ENCODE measurements around the gene KCND3. TPM values are rescaled to one million over a fixed set of nuclear protein-coding genes. Genes with fewer than 3 reads are reported as not detected.

The KCND3 gene
- total RNA-seq, 4 donors from 2014 or later = 2.4 to 6.0 (median 3.9) TPM

GRCh38 chr1:111841189-111841588 is 148.3 kb downstream of the KCND3 start:
- no peak overlapping the region for H3K4me3 ChIP-seq
- TF ChIP-seq CTCF (IDR thresholded peaks at IDR 0.05) (no peak), POLR2A (IDR thresholded peaks at IDR 0.05) (no peak)
- WGBS, 2 donors = 80 to 81% methylated on average over 7 of the region's 7 CpGs

GRCh38 chr1:111837393-111837792 is 152.1 kb downstream of the KCND3 start:
- no peaks in the 10 kb centered on the region for H3K36me3 ChIP-seq
- TF ChIP-seq POLR2A (IDR thresholded peaks at IDR 0.05) (no peak), CTCF (IDR thresholded peaks at IDR 0.05) (no peak)
- no peak for DNase-seq
- H3K27me3 ChIP-seq = no peaks in the 10 kb centered on the region
- intact Hi-C loops (cut with DNase I) = no loop called here
- H3K27ac ChIP-seq = no peak overlapping the region
- H3K4me3 ChIP-seq = no peak overlapping the region
- H3K9me3 ChIP-seq = no peaks in the 10 kb centered on the region
- no peaks in the 10 kb centered on the region for H3K4me1 ChIP-seq
- 58 to 63% methylated on average over 7 of the region's 7 CpGs for WGBS, 2 donors

More at GRCh38 chr1:111841189-111841588, 148.3 kb downstream of the KCND3 start:
- Histone ChIP-seq H3K9me3 (no peaks in the 10 kb centered on the region), H3K27me3 (no peaks in the 10 kb centered on the region), H3K27ac (no peak overlapping the region), H3K4me1 (no peaks in the 10 kb centered on the region), H3K36me3 (no peaks in the 10 kb centered on the region)
- intact Hi-C loops (cut with DNase I) = no loop called here
- no peak for DNase-seq

- H3K9me3 ChIP-seq = no peaks in the 10 kb centered on the region
- no peak for DNase-seq
- H3K27ac ChIP-seq = no peak overlapping the region
- no peaks in the 10 kb centered on the region for H3K27me3 ChIP-seq
- H3K4me1 ChIP-seq = no peaks in the 10 kb centered on the region
- TF ChIP-seq CTCF (IDR thresholded peaks at IDR 0.05) (no peak), POLR2A (IDR thresholded peaks at IDR 0.05) (no peak)
- H3K4me3 ChIP-seq = no peak overlapping the region
- intact Hi-C loops (cut with DNase I) = no loop called here
- WGBS, 2 donors = 87 to 92% methylated on average over 7 of the region's 7 CpGs
- H3K36me3 ChIP-seq = no peaks in the 10 kb centered on the region
Measured at GRCh38 chr1:111836111-111836510, 153.4 kb downstream of the KCND3 start.

GRCh38 chr1:111835514-111835913 is 154.0 kb downstream of the KCND3 start:
- Histone ChIP-seq H3K27me3 (no peaks in the 10 kb centered on the region), H3K36me3 (no peaks in the 10 kb centered on the region), H3K27ac (no peak overlapping the region), H3K4me1 (no peaks in the 10 kb centered on the region), H3K9me3 (no peaks in the 10 kb centered on the region), H3K4me3 (no peak overlapping the region)
- 74 to 90% methylated on average over 3 of the region's 3 CpGs for WGBS, 2 donors
- TF ChIP-seq POLR2A (IDR thresholded peaks at IDR 0.05) (no peak), CTCF (IDR thresholded peaks at IDR 0.05) (no peak)
- intact Hi-C loops (cut with DNase I) = no loop called here
- no peak for DNase-seq

GRCh38 chr1:111834956-111835355 is 154.5 kb downstream of the KCND3 start:
- TF ChIP-seq POLR2A (IDR thresholded peaks at IDR 0.05) = no peak
- no peak for TF ChIP-seq CTCF (IDR thresholded peaks at IDR 0.05)
- Histone ChIP-seq H3K4me1 (no peaks in the 10 kb centered on the region), H3K4me3 (no peak overlapping the region), H3K9me3 (no peaks in the 10 kb centered on the region), H3K27ac (no peak overlapping the region), H3K36me3 (no peaks in the 10 kb centered on the region), H3K27me3 (no peaks in the 10 kb centered on the region)
- no peak for DNase-seq
- 71 to 83% methylated on average over 4 to 5 of the region's 5 CpGs for WGBS, 2 donors
- intact Hi-C loops (cut with DNase I) = no loop called here
